Prostate gland (tissue), 2 donors: Measurements from ENCODE around the gene IGLL5.

Source experiments
- POLR2AphosphoS5 ChIP-seq: sonication (generic); formaldehyde crosslinking; IDR thresholded peaks from one replicate; pipeline ENCODE4 v1.6.1; 2017; ENCODE audit warnings: antibody characterized with exemption
- TF ChIP-seq, protein P1 (sequence below), 4 experiments: fragments of 200-600 bp in 2 of 4; fragments of 450-650 bp in 2 of 4; sonication (generic) in 2 of 4; IDR thresholded peaks; 1 replicate in 3 of 4; 2 replicates in 1 of 4; pipeline ENCODE4 v1.5.1; 2016 to 2019; ENCODE audit warnings: antibody characterized with exemption in 4 of 4, mild to moderate bottlenecking in 2 of 4, moderate library complexity in 2 of 4

DNA sequence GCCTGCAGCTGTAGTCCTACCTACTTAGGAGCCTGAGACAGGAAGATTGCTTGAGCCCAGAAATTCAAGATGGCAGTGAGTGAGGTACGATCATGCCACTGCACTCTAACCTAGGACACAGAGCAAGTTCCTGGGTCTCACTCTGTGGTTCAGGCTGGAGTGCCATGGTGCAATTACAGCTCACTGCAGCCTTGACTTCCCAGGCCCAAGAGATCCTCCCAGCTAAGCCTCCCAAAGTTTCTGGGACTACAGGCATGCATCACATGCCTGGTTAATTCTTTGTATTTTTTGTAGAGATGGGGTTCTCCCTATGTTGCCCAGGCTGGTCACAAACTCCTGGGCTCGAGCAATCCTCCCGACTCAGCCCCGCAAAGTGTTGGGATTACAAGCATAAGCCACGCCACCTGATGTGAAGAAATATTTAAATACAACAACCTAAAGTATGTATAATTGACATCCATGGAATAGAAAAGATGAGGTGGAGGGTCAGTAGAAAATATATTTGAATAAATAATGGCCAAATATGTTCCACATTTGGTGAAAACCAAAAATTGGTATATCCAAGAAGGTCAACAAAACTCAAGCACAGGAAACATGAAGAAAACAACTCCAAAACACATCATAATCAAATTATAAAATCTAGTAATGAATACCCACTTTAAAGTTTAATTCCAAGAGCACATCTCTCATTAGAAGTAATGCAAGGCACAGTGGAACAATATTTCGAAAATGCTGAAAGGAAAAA lies 47.9 kb upstream of the IGLL5 start:
- TF ChIP-seq, protein P1, sequence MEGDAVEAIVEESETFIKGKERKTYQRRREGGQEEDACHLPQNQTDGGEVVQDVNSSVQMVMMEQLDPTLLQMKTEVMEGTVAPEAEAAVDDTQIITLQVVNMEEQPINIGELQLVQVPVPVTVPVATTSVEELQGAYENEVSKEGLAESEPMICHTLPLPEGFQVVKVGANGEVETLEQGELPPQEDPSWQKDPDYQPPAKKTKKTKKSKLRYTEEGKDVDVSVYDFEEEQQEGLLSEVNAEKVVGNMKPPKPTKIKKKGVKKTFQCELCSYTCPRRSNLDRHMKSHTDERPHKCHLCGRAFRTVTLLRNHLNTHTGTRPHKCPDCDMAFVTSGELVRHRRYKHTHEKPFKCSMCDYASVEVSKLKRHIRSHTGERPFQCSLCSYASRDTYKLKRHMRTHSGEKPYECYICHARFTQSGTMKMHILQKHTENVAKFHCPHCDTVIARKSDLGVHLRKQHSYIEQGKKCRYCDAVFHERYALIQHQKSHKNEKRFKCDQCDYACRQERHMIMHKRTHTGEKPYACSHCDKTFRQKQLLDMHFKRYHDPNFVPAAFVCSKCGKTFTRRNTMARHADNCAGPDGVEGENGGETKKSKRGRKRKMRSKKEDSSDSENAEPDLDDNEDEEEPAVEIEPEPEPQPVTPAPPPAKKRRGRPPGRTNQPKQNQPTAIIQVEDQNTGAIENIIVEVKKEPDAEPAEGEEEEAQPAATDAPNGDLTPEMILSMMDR (IDR thresholded peaks at IDR 0.05): no peak
- TF ChIP-seq POLR2AphosphoS5: no peak
